ENCODE measurements around the gene FAM181B. TPM values are rescaled to one million over a fixed set of nuclear protein-coding genes. Genes with fewer than 3 reads are reported as not detected.

Gene FAM181B
- total and polyA plus RNA-seq, 2 donors (not counting 3 experiments of a cell fraction or from before 2014, with no cell fraction given) = not detected

- DNase-seq (ENCODE audit: low read depth, low spot score) (no peak), FAIRE-seq (no peak)
- Histone ChIP-seq H3K27ac (ENCODE audit: insufficient read depth, low read depth, low read length) (no peak overlapping the region), H3K79me2 (ENCODE audit: control insufficient read depth, insufficient read depth, low read length) (no peaks in the 10 kb centered on the region), H3K9ac (replicated peaks; ENCODE audit: extremely low read depth, insufficient read depth, low read length) (no peak overlapping the region), H3K4me3 (replicated peaks in 1 of 3; ENCODE audit: insufficient read depth in 1 of 3, low read depth in 1 of 3, low read length in 3 of 3) (no peak overlapping the region), H3K36me3 (ENCODE audit: control insufficient read depth in 2 of 2, extremely low read depth in 1 of 2, insufficient read depth in 2 of 2, low read length in 2 of 2) (no peaks in the 10 kb centered on the region), H3K9me3 (replicated peaks; ENCODE audit: control insufficient read depth, insufficient read depth, low read length) (no peaks in the 10 kb centered on the region), H3K27me3 (ENCODE audit: control insufficient read depth in 2 of 2, insufficient read depth in 2 of 2, low read length in 2 of 2) (peaks cover 18 to 37% of the 10 kb centered on the region in 2 experiments), H4K20me1 (replicated peaks; ENCODE audit: control insufficient read depth, extremely low read depth, insufficient read depth, low read length) (no peaks in the 10 kb centered on the region), H2AFZ (ENCODE audit: low read depth, low read length) (no peak overlapping the region), H3K9me1 (replicated peaks; ENCODE audit: control insufficient read depth, extremely low read depth, insufficient read depth, low read length) (no peaks in the 10 kb centered on the region), H3K4me2 (ENCODE audit: insufficient read depth, low read length) (no peak overlapping the region), H3K4me1 (ENCODE audit: control insufficient read depth, extremely low read depth, insufficient read depth, low read length) (no peaks in the 10 kb centered on the region)
- dilution Hi-C loops (cut with MboI; ENCODE audit: extremely low pct_ligation_motif_present, low sequenced_read_pairs) (no loop called here), intact Hi-C loops (cut with micrococcal nuclease) (no loop called here)
- ChIA-PET CTCF (interaction anchor here (0.6 to 1.3 kb wide), 4 partner anchors 16 to 110 kb away, joined by 3 to 5 read pairs (median 4); partner anchors contain the start of gene FAM181B), POLR2A (no interaction called here)
- TF ChIP-seq POLR2A (IDR thresholded peaks at IDR 0.05; ENCODE audit: low read depth, low read length) (no peak), GATA2 (IDR thresholded peaks at IDR 0.05; ENCODE audit: insufficient read depth, insufficient read length, low read depth, low read length) (no peak), CTCF (IDR thresholded peaks at IDR 0.05; ENCODE audit: extremely low read depth in 1 of 2, insufficient read depth in 1 of 2, low read depth in 1 of 2, low read length in 2 of 2) (no peak), EZH2 (IDR thresholded peaks at IDR 0.05; ENCODE audit: borderline replicate concordance, low read depth, low read length, severe bottlenecking) (no peak), MYC (IDR thresholded peaks at IDR 0.05; ENCODE audit: low read depth, low read length) (no peak), FOS (IDR thresholded peaks at IDR 0.05; ENCODE audit: borderline replicate concordance, insufficient read depth, low read length) (no peak), POLR2AphosphoS5 (IDR thresholded peaks at IDR 0.05; ENCODE audit: insufficient read depth, low read depth, low read length) (no peak), JUN (IDR thresholded peaks at IDR 0.05; ENCODE audit: borderline replicate concordance, insufficient read depth, insufficient read length, low read depth) (no peak)
- TF ChIP-seq, protein P1, sequence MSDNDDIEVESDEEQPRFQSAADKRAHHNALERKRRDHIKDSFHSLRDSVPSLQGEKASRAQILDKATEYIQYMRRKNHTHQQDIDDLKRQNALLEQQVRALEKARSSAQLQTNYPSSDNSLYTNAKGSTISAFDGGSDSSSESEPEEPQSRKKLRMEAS (IDR thresholded peaks at IDR 0.05; ENCODE audit: insufficient read depth, insufficient read length) = no peak
- no TSS peak for BruUV-seq (replicated peaks)
These were observed 23.3 kb upstream of the FAM181B start for GRCh38 chr11:82756765-82757639.
